RPMI7951 (cell line): ENCODE measurements around the gene CRK. TPM values are rescaled to one million over a fixed set of nuclear protein-coding genes. Genes with fewer than 3 reads are reported as not detected.
"Not testable (repeated sequence)": the region's sequence is repeated elsewhere in the genome, so short reads cannot be mapped to it uniquely, and the experiment has no call there.

Source experiments
- DNase-seq: peaks from one replicate; pipeline ENCODE4 v3.0.0-alpha.2; 2012; ENCODE audit warnings: low read depth
- total RNA-seq: library from RNA; depleted of rRNA; stranded (reverse); fragments of >200 nt; shearing (Covaris generic); gene quantifications from 2 replicates; pipeline ENCODE4 v1.2.3, GENCODE V29; 2014; rRNA removed

Gene CRK
- total RNA-seq, 1 experiment from 2014 or later = 67.6 TPM

- DNase-seq = not testable (repeated sequence)
Measured at GRCh38 chr17:1387490-1388227, 68.4 kb downstream of the CRK start.

DNA sequence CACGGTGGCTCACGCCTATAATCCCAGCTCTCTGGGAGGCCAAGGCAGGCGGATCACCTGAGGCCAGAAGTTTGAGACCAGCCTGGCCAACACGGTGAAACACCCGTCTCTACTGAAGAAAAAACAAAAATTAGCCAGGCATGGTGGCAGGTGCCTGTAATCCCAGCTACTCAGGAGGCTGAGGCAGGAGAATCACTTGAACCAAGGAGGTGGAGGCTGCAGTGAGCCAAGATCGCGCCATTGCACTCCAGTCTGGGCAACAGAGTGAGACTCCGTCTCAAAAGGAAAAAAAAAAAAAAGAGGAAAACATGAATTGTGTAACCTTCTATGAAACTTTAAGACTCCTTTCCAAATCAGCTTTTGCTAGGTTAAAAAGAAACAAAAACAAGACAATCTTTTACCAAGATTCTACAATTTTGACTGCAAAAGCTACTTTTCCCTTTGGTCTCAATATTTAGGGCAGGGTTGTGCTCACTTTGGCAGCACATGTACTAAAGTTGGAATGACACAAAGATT, 69.3 kb downstream of the CRK start:
- DNase-seq = not testable (repeated sequence)

GRCh38 chr17:1386265-1386664, 69.8 kb downstream of the CRK start:
- DNase-seq = no peak

DNA sequence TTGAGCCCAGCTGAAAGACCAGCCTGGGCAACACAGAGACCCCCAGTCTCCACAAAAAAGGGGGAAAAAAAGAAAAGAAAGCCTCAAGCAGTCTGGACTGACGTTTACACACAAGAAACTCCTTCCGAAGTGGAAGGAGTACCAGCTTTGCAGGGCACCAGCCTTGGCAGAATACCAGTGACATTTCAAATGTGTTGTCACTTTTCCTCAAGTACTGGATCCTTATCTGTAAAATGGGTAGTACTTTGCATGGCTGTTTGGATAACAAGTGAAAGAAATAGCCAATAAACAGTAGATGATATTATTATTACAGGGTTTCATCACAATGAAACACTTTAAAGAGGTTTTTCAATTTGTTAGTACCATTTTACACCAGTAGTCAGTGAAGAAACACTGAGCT, 70.2 kb downstream of the CRK start:
- DNase-seq = no peak

DNA sequence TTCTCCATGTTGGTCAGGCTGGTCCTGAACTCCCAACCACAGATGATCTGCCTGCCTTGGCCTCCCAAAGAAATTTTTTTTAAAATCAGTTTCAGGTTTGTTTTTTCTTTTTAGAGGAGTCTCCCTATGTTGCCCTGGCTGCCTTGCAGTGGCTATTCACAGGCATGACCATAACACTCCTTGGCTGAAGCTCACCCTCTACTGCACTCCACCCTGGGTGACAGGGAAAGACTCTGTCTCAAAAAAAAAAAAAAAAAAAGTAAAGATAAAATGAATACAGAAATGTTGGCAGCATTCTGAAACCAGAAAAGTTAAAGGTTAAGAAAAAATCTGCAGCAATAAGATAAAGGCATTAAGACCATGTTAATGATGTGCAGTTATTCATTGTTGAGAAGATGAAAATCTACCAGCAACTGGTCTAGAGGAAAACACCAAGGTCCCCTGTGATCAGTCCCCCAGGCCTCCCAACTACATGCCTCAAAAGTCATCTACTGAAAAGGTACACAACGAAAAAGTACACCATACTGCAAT, 71.1 kb downstream of the CRK start:
- DNase-seq = no peak

GRCh38 chr17:1379930-1380313, 76.1 kb downstream of the CRK start:
- DNase-seq = no peak

DNA sequence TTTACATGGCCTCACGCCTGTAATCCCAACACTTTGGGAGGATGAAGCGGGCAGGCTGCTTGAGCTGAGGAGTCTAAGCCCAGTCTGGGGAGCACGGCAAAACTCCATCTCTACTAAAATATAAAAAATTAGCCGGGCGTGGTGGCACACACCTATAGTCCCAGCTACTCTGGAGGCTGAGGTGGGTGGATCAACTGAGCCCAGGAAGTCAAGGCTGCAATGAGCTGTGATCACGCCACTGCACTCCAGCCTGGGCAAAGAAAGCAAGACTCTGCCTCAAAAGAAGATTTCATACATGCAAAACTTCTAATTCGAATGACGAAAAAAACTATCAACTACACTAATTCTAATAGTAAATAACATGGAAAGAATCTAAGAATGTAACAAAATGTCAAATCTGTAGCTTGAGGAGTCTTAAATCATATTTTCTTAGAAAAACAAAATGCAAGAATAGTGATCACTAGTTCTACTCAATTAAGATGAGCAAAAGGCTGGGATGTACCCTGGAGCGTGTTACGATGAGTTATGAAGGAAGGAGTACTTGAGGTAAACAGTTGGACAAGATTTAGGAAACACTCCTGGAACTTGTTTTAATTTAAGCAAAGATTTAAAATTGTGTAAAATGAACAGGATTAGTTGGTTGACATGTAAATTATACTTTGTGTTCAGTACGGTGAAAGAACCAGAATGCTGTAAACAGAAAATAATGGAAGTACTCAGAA, 76.7 kb downstream of the CRK start:
- DNase-seq = no peak

DNA sequence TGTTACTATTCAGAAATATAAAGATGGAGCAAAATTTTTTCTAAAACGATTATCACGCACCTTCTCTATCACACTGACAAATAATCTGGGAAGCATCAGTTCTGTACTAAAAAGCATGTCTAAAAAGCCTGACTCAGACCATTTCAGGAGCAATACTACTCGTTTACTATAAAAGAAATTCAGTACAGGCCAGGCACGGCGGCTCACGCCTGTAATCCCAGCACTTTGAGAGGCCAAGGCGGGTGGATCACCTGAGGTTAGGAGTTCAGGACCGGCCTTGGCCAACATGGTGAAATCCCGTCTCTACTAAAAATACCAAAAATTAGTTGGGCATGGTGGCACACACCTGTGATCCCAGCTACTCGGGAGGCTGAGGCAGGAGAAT, 77.6 kb downstream of the CRK start:
- DNase-seq = not testable (repeated sequence)

DNA sequence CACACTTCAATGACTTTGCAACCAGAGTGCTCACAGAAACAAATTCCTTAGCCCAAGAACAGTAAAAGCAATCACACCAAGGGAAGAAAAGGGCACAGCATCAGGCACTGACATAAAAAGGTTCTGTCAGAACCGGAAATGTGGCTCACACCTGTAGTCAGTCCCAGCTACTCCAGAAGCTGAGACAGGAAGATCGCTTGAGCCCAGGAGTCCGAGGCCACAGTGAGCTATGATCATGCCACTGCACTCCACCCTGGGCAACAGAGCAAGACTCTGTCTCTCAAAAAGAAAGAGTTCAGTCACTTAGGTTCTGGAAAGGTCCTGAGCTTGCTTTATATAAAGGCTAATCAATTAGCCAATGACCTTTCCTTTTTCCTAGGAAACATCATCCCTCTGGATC, 78.7 kb downstream of the CRK start:
- no peak for DNase-seq

GRCh38 chr17:1376061-1376460, 80.0 kb downstream of the CRK start:
- no peak for DNase-seq

GRCh38 chr17:1375615-1376014, 80.4 kb downstream of the CRK start:
- DNase-seq = no peak

DNA sequence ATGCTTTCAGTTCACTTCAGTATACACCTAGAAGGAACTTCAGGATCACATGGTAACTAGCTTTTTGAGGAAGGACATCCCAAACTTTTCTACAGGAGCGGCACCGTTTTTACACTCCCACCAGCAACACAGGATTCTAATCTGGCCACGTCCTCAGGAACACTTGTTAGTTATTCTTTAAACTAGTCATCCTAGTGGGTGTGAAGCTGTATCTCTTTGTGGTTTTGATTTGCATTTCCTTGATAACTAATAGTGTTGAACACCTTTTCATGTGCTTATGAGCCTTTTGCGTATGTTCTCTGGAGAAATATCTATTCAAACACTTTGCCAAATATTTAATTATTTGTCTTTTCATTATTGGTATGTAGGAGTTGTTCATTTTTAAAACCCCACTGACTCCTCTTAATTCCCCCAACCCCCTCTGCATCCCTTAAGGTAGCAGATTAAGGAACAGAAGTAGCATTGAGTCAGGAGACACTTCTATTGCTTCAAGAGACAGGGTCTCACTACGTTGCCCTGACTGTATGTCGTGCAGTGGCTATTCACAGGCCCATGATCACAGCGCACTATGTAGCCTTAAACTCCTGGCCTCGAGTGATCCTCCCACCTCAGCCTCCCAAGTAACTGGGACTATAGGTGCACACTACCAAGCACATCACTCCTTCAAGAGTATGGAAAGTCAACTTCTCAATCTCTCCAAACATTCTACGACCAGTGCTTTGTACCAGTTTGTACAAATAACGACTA, 81.4 kb downstream of the CRK start:
- no peak for DNase-seq

- DNase-seq = no peak
Measured at GRCh38 chr17:1373707-1374237, 82.3 kb downstream of the CRK start.

GRCh38 chr17:1372618-1373017, 83.4 kb downstream of the CRK start:
- no peak for DNase-seq

GRCh38 chr17:1371893-1372590, 84.0 kb downstream of the CRK start:
- no peak for DNase-seq

Other genes with a start within 250 kb of the CRK start
- not detected in 2 replicates for gene BHLHA9, start 185.8 kb downstream of the CRK start, total RNA-seq
- gene TRARG1, start 176.6 kb downstream of the CRK start, total RNA-seq = not detected in 2 replicates
- 337 and 342 TPM in 2 replicates for gene YWHAE, start 56.0 kb downstream of the CRK start, total RNA-seq
- 58.2 and 62.9 TPM in 2 replicates for gene MYO1C, start 36.5 kb upstream of the CRK start, total RNA-seq
- 20.9 and 22.1 TPM in 2 replicates for gene INPP5K, start 60.4 kb upstream of the CRK start, total RNA-seq
- 11.4 and 13.6 TPM in 2 replicates for gene PITPNA, start 106.6 kb upstream of the CRK start, total RNA-seq
- 2.2 and 2.5 TPM in 2 replicates for gene SLC43A2, start 172.6 kb upstream of the CRK start, total RNA-seq
- 0.12 and 0.20 TPM in 2 replicates for gene SCARF1, start 189.5 kb upstream of the CRK start, total RNA-seq
- gene RILP, start 193.6 kb upstream of the CRK start, total RNA-seq = 8.8 and 9.1 TPM in 2 replicates
- gene PRPF8, start 228.6 kb upstream of the CRK start, total RNA-seq = 65.7 and 69.7 TPM in 2 replicates